KOPT-K1 (cell line): ENCODE measurements around the gene MACROH2A1.

Source experiments
- H3K27ac ChIP-seq: fragments of 200-600 bp; sonication (generic); 2 replicates; pipeline ENCODE4 v1.5.1; 2016; ENCODE audit warnings: antibody characterized with exemption, mild to moderate bottlenecking, low read depth, low read length; ENCODE audit not compliant: poor library complexity, severe bottlenecking
- H3K36me3 ChIP-seq: fragments of 200-600 bp; sonication (generic); 2 replicates; pipeline ENCODE4 v1.5.1; 2017; ENCODE audit warnings: antibody characterized with exemption, mild to moderate bottlenecking, low read length, moderate library complexity; ENCODE audit not compliant: insufficient read depth
- H3K9me3 ChIP-seq: fragments of 200-600 bp; sonication (generic); 2 replicates; pipeline ENCODE4 v1.5.1; 2017; ENCODE audit warnings: antibody characterized with exemption, low read length, mild to moderate bottlenecking; ENCODE audit not compliant: insufficient read depth, poor library complexity, severe bottlenecking

The MACROH2A1 gene

GRCh38 chr5:135308245-135308644 is 90.8 kb downstream of the MACROH2A1 start:
- Histone ChIP-seq H3K36me3 (no peaks in the 10 kb centered on the region), H3K27ac (peak overlapping the region; percentile 77)

GRCh38 chr5:135307143-135307903 is 91.7 kb downstream of the MACROH2A1 start:
- Histone ChIP-seq H3K9me3 (no peaks in the 10 kb centered on the region), H3K27ac (peak overlapping the region; percentile 77), H3K36me3 (no peaks in the 10 kb centered on the region)

More at GRCh38 chr5:135308245-135308644, 90.8 kb downstream of the MACROH2A1 start:
- no peaks in the 10 kb centered on the region for H3K9me3 ChIP-seq

- Histone ChIP-seq H3K27ac (peak overlapping the region; percentile 77), H3K36me3 (no peaks in the 10 kb centered on the region), H3K9me3 (no peaks in the 10 kb centered on the region)
Observed at GRCh38 chr5:135306557-135306956, 92.5 kb downstream of the MACROH2A1 start.

- Histone ChIP-seq H3K36me3 (no peaks in the 10 kb centered on the region), H3K9me3 (peaks cover 7% of the 10 kb centered on the region), H3K27ac (peak overlapping the region; percentile 46)
Observed at GRCh38 chr5:135304352-135305221, 94.4 kb downstream of the MACROH2A1 start.

GRCh38 chr5:135303582-135304173 is 95.4 kb downstream of the MACROH2A1 start:
- no peaks in the 10 kb centered on the region for H3K36me3 ChIP-seq
- peak overlapping the region; percentile 46 for H3K27ac ChIP-seq
- H3K9me3 ChIP-seq = peaks cover 7% of the 10 kb centered on the region

- Histone ChIP-seq H3K36me3 (no peaks in the 10 kb centered on the region), H3K27ac (no peak overlapping the region)
Observed at GRCh38 chr5:135296900-135297816, 101.9 kb downstream of the MACROH2A1 start.

GRCh38 chr5:135295852-135296251 is 103.2 kb downstream of the MACROH2A1 start:
- Histone ChIP-seq H3K27ac (no peak overlapping the region), H3K9me3 (peaks cover under 1% of the 10 kb centered on the region), H3K36me3 (no peaks in the 10 kb centered on the region)

More at GRCh38 chr5:135296900-135297816, 101.9 kb downstream of the MACROH2A1 start:
- peaks cover 7% of the 10 kb centered on the region for H3K9me3 ChIP-seq

GRCh38 chr5:135294793-135295192 is 104.2 kb downstream of the MACROH2A1 start:
- Histone ChIP-seq H3K9me3 (no peaks in the 10 kb centered on the region), H3K36me3 (no peaks in the 10 kb centered on the region), H3K27ac (no peak overlapping the region)

GRCh38 chr5:135289651-135290050 is 109.4 kb downstream of the MACROH2A1 start:
- Histone ChIP-seq H3K36me3 (no peaks in the 10 kb centered on the region), H3K9me3 (peaks cover 12% of the 10 kb centered on the region), H3K27ac (no peak overlapping the region)

- Histone ChIP-seq H3K9me3 (peaks cover 14% of the 10 kb centered on the region), H3K36me3 (no peaks in the 10 kb centered on the region), H3K27ac (no peak overlapping the region)
Observed at GRCh38 chr5:135287551-135287950, 111.5 kb downstream of the MACROH2A1 start.
